IPS-NIHi7 (cell line): ENCODE measurements around the gene VIPR2.
"Not testable (repeated sequence)": the region's sequence is repeated elsewhere in the genome, so short reads cannot be mapped to it uniquely, and the experiment has no call there.

Experiments
- DNase-seq: peaks from one replicate; pipeline ENCODE4 v3.0.0; 2012; ENCODE audit warnings: mixed read lengths; ENCODE audit errors: extremely low spot score

VIPR2 gene

DNA sequence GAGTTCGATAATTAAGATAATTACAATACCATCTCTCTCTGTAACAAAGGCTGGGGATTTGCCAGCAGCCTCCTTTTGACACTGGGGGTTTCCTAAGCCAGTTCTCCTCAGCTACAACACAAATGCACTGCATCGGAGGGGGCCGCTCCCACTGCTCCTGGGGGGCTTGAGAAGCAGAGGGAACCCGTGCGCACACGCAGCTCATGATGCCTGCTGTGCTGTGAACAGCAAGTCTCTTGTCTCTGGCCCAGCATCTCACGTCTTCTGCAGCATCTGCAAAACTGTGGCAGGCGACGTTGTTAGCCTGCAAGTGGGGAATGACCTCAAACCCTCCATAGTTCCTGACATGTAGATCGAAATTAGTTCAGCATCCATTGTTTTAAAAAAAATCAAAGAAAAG, 5.5 kb downstream of the VIPR2 start:
- DNase-seq = no peak

GRCh38 chr7:159138508-159138907, 6.2 kb downstream of the VIPR2 start:
- DNase-seq = no peak

DNA sequence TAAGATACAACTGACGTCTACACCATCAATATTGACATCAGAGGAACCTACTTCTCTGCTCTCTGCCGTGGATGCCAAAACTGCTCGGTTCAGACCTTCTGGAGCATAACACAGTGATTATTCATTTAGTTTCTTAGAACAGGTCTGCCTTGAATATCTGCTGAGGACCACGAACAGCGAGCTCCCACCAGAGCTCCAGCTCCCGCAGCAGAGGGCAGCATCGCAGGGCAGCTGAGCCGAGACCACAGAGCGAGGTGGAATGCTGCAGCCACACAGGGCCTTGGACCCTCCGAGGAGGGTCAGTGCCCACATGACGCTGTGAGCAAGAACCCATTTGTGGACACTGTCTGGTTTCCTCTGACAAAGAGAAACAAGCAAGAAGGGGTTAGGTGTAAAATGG, 6.8 kb downstream of the VIPR2 start:
- DNase-seq = no peak

GRCh38 chr7:159136846-159137245, 7.8 kb downstream of the VIPR2 start:
- DNase-seq = no peak

GRCh38 chr7:159136442-159136841, 8.2 kb downstream of the VIPR2 start:
- no peak for DNase-seq

- no peak for DNase-seq
These were observed 8.7 kb downstream of the VIPR2 start for GRCh38 chr7:159136013-159136412.

- DNase-seq = not testable (repeated sequence)
These were observed 11.8 kb downstream of the VIPR2 start for GRCh38 chr7:159132670-159133443.

GRCh38 chr7:159130820-159131219, 13.8 kb downstream of the VIPR2 start:
- no peak for DNase-seq

GRCh38 chr7:159130199-159130775, 14.4 kb downstream of the VIPR2 start:
- DNase-seq = no peak

- no peak for DNase-seq
These were observed 15.9 kb downstream of the VIPR2 start for GRCh38 chr7:159128767-159129166.

GRCh38 chr7:159127691-159128642, 16.7 kb downstream of the VIPR2 start:
- no peak for DNase-seq

DNA sequence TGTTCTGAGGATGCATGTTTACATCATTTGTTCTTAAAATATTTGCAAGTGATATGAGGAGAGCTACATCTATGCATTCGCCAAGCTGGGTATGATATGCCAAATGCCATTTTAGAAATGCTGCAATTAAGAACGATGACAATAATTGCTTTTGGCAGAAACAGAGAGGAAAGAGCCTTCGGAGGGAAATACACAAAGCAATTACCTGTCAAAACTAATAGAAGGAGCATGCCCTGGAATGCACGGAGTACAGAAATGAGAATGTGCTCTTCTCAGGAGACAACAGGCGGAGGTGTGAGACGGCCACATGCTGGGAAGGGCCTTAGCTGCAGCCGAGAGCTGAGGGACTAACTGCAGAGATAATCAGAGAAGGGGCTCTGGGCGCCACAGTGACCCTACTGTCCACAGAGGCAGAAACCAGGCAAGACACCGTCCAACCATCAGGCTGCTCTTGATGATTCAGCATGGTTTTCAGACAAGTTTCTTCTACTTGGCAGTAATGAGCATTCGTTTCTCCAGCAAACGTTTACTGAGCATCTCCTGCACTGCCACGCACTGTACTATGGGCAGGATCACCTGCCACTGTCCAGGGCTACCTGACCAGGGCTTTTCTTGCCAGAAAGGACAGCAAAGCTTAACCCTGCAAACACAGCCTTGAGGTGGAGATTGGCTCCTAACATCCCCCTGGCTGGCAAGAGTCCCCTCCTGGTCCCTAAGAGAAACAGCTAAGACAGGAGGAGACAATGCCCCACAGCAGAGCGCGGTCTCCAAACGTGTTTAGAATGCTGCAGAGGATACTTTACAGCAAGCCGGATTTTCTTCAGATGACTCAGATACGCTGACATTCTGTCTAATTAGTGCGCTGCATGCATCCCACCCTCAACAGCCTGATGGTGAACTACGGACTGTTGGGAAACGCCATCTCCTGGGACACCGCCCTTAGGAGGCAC, 18.1 kb downstream of the VIPR2 start:
- no peak for DNase-seq

GRCh38 chr7:159125955-159126270, 18.8 kb downstream of the VIPR2 start:
- no peak for DNase-seq

- no peak for DNase-seq
These were observed 19.3 kb downstream of the VIPR2 start for GRCh38 chr7:159125104-159125954.

DNA sequence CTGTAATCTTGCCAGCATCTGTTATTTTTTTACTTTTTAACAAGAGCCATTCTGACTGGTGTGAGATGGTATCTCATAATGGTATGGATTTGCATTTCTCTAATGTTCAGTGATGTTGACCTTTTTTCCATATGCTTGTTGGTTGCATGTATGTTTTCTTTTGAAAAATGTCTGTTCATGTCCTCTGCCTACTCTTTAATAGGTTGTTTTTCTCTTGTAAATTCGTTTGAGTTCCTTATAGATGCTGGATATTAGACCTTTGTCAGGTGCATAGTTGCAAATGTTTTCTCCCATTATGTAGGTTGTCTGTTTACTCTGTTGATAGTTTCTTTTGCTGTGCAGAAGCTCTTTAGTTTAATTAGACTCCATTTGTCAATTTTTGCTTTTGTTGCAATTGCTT, 20.9 kb downstream of the VIPR2 start:
- DNase-seq = not testable (repeated sequence)

DNA sequence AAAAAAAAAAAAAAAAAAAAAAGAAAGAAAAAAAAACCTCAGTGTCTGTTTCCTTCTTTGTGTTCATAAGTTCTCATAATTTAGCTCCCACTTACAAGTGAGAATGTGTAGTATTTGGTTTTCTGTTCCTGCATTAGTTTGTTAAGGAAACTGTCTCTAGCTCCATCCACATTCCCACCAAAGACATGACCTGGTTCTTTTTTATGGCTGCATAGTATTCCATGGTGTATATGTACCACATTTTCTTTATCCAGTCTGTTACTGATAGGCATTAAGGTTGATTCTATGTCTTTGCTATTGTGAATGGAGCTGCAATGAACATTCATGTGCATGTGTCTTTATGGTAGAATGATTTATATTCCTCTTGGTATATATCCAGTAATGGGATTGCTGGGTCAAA, 21.4 kb downstream of the VIPR2 start:
- not testable (repeated sequence) for DNase-seq

GRCh38 chr7:159122276-159122675, 22.4 kb downstream of the VIPR2 start:
- no peak for DNase-seq

DNA sequence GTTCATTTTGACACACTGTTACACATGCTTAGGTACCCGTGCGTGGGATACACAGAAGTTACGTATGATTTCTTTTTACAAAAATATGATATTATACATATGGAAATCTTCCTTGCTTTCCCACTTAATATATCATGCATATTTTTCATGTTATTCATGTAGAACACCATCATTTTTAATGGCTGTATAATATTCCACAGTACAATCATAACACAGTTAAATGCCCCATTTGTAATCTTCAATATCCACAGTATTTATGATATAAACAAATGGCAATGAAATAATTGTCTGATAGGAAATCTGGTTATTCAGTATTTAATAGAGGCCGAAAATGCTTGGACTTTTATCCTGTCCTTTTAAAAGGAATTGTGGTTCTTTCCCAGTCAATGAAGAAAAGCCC, 23.2 kb downstream of the VIPR2 start:
- DNase-seq = no peak

DNA sequence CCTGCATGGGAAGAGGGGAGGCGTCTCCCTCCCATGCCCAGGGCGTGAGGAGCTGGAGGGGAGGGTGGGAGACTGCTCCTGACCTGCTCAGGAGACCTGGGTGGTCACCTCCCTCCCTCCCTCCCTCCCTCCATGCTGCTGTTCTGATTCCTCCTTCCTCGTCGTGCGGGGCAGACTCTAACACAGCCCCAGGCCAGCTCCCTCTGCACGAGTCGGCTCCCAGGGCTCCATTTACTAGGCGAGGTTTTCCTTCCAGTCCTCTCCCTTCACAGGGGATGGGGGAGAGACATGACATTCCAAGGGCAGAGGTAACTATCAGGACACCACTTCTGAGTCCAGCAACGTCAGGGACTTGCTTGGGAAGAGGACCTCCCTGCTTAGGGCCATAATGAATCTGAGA, 23.6 kb downstream of the VIPR2 start:
- no peak for DNase-seq

DNA sequence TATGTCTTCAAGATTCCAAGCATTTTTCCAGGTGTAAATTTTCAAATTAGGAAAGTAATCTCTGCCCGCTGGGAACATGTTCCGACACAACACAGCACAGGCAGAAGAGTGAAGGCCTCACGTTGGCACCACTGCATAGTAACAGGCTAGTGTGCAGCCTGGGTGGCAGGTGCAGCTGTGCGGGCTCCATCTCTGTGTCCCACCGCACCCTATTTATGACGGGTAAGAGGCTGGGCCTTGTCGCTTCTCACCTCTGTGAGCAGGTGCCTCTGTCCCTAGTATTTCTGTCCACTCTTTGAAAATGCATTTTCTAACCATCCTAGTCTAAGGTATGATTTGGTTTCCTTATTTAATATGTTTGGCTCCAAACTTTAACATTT, 24.1 kb downstream of the VIPR2 start:
- DNase-seq = no peak
